Tibial nerve (tissue), 4 donors: Measurements from ENCODE around the gene GRPEL1. TPM values are rescaled to one million over a fixed set of nuclear protein-coding genes. Genes with fewer than 3 reads are reported as not detected.

Experiments used
- DNase-seq, 2 donors: peaks; one replicate each; pipeline ENCODE4 v3.0.0-alpha.2; 2019; ENCODE audit warnings: low spot score in 2 of 2
- H3K27ac ChIP-seq, 4 donors: fragments of 200-600 bp; sonication (generic) in 3 of 4; one replicate each; pipeline ENCODE4 v1.5.1; 2017 to 2019; ENCODE audit warnings: mild to moderate bottlenecking in 1 of 4
- H3K27me3 ChIP-seq, 2 donors: fragments of 200-600 bp; sonication (generic) in 1 of 2; one replicate each; pipeline versions ENCODE4 v1.5.1 to v1.6.0; 2017 to 2019
- H3K36me3 ChIP-seq, 3 donors: fragments of 200-600 bp; sonication (generic); one replicate each; pipeline ENCODE4 v1.5.1; 2018 to 2019
- H3K4me1 ChIP-seq, 4 donors: fragments of 200-600 bp; sonication (generic) in 3 of 4; one replicate each; pipeline ENCODE4 v1.5.1; 2017 to 2019
- H3K4me3 ChIP-seq, 4 donors: fragments of 200-600 bp; sonication (generic) in 3 of 4; one replicate each; pipeline ENCODE4 v1.5.1; 2017 to 2019; ENCODE audit warnings: mild to moderate bottlenecking in 1 of 4, moderate library complexity in 1 of 4
- H3K9me3 ChIP-seq, 4 donors: fragments of 200-600 bp; sonication (generic) in 3 of 4; one replicate each; pipeline ENCODE4 v1.5.1; 2017 to 2019
- EP300 ChIP-seq, 2 donors: sonication (generic); formaldehyde crosslinking; IDR thresholded peaks; one replicate each; pipeline ENCODE4 v1.6.1; 2017; ENCODE audit warnings: antibody characterized with exemption in 2 of 2, mild to moderate bottlenecking in 1 of 2
- POLR2A ChIP-seq, 2 donors: fragments of 450-650 bp; IDR thresholded peaks; one replicate each; pipeline ENCODE4 v1.6.1; 2017; ENCODE audit warnings: antibody characterized with exemption in 2 of 2, mild to moderate bottlenecking in 2 of 2, moderate library complexity in 2 of 2
- WGBS, 2 donors: methylation state at CpG; one replicate each; pipeline ENCODE4 v1.1.5; 2018; 5-methylcytosine and 5-hydroxymethylcytosine counted together
- total RNA-seq, 4 donors: library from RNA; depleted of rRNA; stranded (reverse); fragments of >200 nt; gene quantifications; one replicate each; pipeline ENCODE4 v1.1.0, GENCODE V29; 2016
- TF ChIP-seq, protein P1 (sequence below), 5 experiments: fragments of 200-600 bp in 3 of 5; fragments of 450-650 bp in 2 of 5; sonication (generic) in 3 of 5; IDR thresholded peaks; one replicate each; pipeline ENCODE4 v1.5.1; 2016 to 2019; ENCODE audit warnings: antibody characterized with exemption in 5 of 5, mild to moderate bottlenecking in 3 of 5, moderate library complexity in 2 of 5

The GRPEL1 gene
- total RNA-seq, result 10 to 100 TPM; 11.1 to 13.6 (median 13.3) TPM

DNA sequence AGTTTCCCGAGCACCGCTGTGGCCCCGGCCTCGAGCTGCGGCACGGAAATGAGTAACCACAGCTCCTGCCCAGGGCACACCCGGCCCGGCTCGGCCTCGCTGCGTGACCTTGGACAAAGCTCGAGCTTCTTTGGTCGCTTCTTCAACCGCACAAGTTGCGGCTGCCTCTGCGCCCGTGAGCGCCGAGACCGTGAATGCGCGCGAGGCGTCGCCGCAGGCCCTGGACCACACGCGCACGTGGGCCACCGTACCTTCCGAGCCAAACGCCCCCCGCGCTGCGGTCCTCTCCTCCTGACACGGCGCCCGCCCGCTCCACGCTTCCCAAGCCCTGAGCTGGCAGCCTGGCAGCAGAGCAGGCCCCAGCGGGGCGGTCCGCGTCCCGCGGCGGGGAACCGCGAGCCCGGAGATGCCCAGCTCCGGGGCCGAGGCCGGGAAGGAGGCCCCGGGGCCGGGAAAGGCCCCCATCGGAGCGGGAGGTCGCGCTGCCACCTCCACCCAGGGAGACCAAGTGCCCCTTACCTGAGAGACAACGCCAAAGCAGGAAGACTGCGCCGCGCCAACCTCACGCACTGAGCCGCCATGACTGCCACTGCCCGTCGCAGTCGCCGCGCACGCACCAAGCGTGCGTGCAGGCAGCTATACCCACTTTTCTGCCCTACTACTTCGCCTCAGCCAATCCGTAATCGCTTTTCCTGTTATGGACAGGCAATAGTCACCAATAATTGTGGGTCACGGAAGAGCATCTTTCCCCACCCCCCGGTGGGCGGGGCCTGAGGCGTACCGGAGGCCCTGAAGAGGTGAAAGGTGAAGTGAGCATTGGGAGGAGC is at the start of gene GRPEL1:
TSS of gene GRPEL1 (minus strand) at position 613 of the 827 bp plus-strand sequence. CDS start at position 581, 32 bp downstream.
- peaks cover 4 to 17% (median 9%) of the 10 kb centered on the region in 3 donors for H3K36me3 ChIP-seq
- no peaks in the 10 kb centered on the region for H3K27me3 ChIP-seq
- H3K4me3 ChIP-seq, result peak within 1 kb of the TSS; percentile 81 to 87 (median 84)
- H3K27ac ChIP-seq, result peak within 1 kb of the TSS; percentile 69 to 93 (median 90)
- H3K9me3 ChIP-seq, result no peaks in the 10 kb centered on the region
- H3K4me1 ChIP-seq, result peaks cover 0 to 45% (median 17%) of the 10 kb centered on the region in 4 donors
- DNase-seq, result peak; percentile 100
- peak in 1 of 2 donors; percentile 99 for TF ChIP-seq EP300 (IDR thresholded peaks at IDR 0.05)
- TF ChIP-seq, protein P1, sequence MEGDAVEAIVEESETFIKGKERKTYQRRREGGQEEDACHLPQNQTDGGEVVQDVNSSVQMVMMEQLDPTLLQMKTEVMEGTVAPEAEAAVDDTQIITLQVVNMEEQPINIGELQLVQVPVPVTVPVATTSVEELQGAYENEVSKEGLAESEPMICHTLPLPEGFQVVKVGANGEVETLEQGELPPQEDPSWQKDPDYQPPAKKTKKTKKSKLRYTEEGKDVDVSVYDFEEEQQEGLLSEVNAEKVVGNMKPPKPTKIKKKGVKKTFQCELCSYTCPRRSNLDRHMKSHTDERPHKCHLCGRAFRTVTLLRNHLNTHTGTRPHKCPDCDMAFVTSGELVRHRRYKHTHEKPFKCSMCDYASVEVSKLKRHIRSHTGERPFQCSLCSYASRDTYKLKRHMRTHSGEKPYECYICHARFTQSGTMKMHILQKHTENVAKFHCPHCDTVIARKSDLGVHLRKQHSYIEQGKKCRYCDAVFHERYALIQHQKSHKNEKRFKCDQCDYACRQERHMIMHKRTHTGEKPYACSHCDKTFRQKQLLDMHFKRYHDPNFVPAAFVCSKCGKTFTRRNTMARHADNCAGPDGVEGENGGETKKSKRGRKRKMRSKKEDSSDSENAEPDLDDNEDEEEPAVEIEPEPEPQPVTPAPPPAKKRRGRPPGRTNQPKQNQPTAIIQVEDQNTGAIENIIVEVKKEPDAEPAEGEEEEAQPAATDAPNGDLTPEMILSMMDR (IDR thresholded peaks at IDR 0.05), result peak in 1 of 5 experiments; percentile 10
- TF ChIP-seq POLR2A (IDR thresholded peaks at IDR 0.05), result peak; percentile 88 to 95
- 0% methylated on average over 16 to 38 of the region's 81 CpGs for WGBS, 2 donors

- Histone ChIP-seq H3K36me3 (no peaks in the 10 kb centered on the region), H3K4me1 (peaks cover 0 to 6% (median 0%) of the 10 kb centered on the region in 4 donors), H3K4me3 (no peak overlapping the region), H3K27me3 (no peaks in the 10 kb centered on the region), H3K9me3 (no peaks in the 10 kb centered on the region), H3K27ac (no peak overlapping the region)
- TF ChIP-seq POLR2A (IDR thresholded peaks at IDR 0.05) (no peak), EP300 (IDR thresholded peaks at IDR 0.05) (no peak)
- TF ChIP-seq, protein P1 (IDR thresholded peaks at IDR 0.05), result no peak
- no peak for DNase-seq
- 85 to 95% methylated on average over 4 to 6 of the region's 6 CpGs for WGBS, 2 donors
Observed at GRCh38 chr4:7116705-7117104, 48.8 kb upstream of the GRPEL1 start.

DNA sequence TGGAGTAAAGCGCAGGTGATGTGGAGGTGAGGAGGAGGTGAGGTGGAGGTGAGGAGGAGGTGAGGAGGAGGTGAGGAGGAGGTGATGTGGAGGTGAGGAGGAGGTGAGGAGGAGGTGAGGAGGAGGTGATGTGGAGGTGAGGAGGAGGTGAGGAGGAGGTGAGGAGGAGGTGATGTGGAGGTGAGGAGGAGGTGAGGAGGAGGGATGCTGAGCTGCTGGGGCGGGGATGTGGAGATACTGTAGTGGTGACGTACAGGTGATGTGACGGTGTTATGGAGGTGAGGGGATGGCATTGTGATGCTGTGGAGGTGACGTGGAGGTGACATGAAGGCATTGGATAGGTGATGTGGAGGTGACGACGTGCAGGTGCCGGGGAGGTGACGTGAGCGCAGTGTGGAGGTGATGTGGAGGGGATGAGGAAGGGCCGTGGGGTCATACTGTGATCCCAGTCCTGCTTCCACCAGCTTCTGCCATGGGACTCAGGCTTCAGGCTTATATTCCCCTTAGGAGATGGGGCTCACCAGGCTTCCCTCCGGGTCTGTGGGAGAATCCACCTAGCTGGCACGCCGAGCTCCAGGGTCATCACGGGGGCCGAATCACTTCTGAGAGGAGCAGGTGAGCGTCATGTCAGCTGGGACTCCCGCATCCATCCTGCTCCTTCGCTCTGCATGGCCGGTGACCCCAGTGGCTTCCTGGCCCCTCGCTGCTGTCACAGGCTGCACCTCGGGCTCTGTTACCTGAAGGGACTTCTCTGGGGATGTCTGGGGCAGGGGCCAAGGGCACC is 47.9 kb upstream of the GRPEL1 start:
- Histone ChIP-seq H3K4me3 (no peak overlapping the region), H3K4me1 (no peaks in the 10 kb centered on the region), H3K36me3 (no peaks in the 10 kb centered on the region), H3K9me3 (no peaks in the 10 kb centered on the region), H3K27ac (no peak overlapping the region), H3K27me3 (no peaks in the 10 kb centered on the region)
- WGBS, 2 donors, result 90 to 92% methylated on average over 22 of the region's 22 CpGs
- no peak for TF ChIP-seq EP300 (IDR thresholded peaks at IDR 0.05)
- TF ChIP-seq POLR2A (IDR thresholded peaks at IDR 0.05), result no peak
- TF ChIP-seq, protein P1 (IDR thresholded peaks at IDR 0.05), result no peak
- DNase-seq, result no peak

DNA sequence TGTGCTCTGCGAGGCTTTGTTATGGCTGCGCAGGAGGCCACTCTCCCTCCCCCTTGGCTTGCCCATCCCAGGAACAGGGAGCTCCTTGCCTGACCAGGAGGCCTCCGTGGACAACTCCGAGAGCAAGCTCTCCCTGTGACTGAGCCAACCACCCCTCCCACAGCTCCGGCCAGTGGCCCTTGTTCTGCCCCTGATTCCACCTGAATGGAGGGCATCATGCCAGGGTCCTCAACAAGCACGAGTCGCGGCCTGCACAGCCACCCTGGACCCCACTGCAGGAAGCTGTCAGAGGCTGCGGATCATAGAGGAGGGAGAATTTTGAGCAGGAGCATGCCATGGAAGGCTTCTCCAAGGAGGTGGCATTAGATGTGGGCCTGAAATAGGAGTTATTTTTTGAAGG is 44.8 kb upstream of the GRPEL1 start:
- 89 to 90% methylated on average over 9 of the region's 9 CpGs for WGBS, 2 donors
- Histone ChIP-seq H3K36me3 (no peaks in the 10 kb centered on the region), H3K4me1 (no peaks in the 10 kb centered on the region), H3K9me3 (no peaks in the 10 kb centered on the region), H3K27me3 (no peaks in the 10 kb centered on the region), H3K27ac (no peak overlapping the region), H3K4me3 (no peak overlapping the region)
- no peak for DNase-seq
- TF ChIP-seq EP300 (IDR thresholded peaks at IDR 0.05) (no peak), POLR2A (IDR thresholded peaks at IDR 0.05) (no peak)
- TF ChIP-seq, protein P1 (IDR thresholded peaks at IDR 0.05), result no peak
